HL-60 (cell line): Measurements from ENCODE around the gene DSCAML1.

Experiments
- DNase-seq, 2 experiments: peaks; one replicate each; pipeline ENCODE4 v3.0.0-alpha.2; 2010 to 2020; ENCODE audit warnings: low read depth in 1 of 2, low spot score in 1 of 2
- H3K27ac ChIP-seq: fragments of 250-450 bp; sonication (Bioruptor Pico); replicated peaks from 2 replicates; pipeline ENCODE4 v1.5.1; 2020; ENCODE audit warnings: mild to moderate bottlenecking, moderate library complexity
- H3K27me3 ChIP-seq: fragments of 250-450 bp; sonication (Bioruptor Pico); 2 replicates; pipeline ENCODE4 v1.5.1; 2021; ENCODE audit warnings: mild to moderate bottlenecking, moderate library complexity; ENCODE audit not compliant: insufficient read depth, poor library complexity, severe bottlenecking
- H3K4me3 ChIP-seq: replicated peaks from 2 replicates; pipeline ENCODE4 v1.5.1; 2011; ENCODE audit warnings: mild to moderate bottlenecking, control low read depth, low read length; ENCODE audit not compliant: insufficient read depth
- GABPA ChIP-seq: IDR thresholded peaks from 2 replicates; pipeline ENCODE4 v1.6.1; 2012; ENCODE audit warnings: low read depth
- POLR2AphosphoS5 ChIP-seq: IDR thresholded peaks from 2 replicates; pipeline ENCODE4 v1.6.1; 2012; ENCODE audit warnings: low read depth
- REST ChIP-seq: IDR thresholded peaks from 2 replicates; pipeline ENCODE4 v1.6.1; 2012; ENCODE audit warnings: low read depth; ENCODE audit not compliant: insufficient replicate concordance
- SPI1 ChIP-seq: IDR thresholded peaks from 2 replicates; pipeline ENCODE4 v1.6.1; 2012; ENCODE audit warnings: low read depth, mild to moderate bottlenecking, borderline replicate concordance
- TF ChIP-seq, protein P1 (sequence below): IDR thresholded peaks from one replicate; pipeline ENCODE4 v1.5.1; 2011; ENCODE audit warnings: low read length, control low read depth, inconsistent platforms; ENCODE audit not compliant: insufficient read depth

The DSCAML1 gene

GRCh38 chr11:117770061-117770460 is 27.0 kb downstream of the DSCAML1 start:
- no peaks in the 10 kb centered on the region for H3K27me3 ChIP-seq

DNA sequence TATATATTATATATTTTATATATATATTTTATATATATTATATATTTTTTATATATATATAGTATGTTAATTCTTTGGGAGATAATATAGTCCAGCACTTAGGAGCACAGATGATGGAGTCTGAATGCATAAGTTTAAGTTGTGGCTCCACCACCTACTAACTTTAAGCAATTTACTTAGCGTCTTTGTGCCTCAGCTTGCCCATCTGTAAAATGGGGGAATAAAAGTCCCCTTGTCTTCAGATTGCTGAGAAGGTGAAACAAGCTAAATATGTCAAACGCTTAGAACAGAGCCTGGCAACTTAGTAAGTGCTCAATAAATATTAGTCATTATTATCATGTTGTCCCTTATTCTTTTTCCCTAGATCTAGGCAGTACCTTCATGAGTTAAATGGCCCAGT is 27.5 kb downstream of the DSCAML1 start:
- no peaks in the 10 kb centered on the region for H3K27me3 ChIP-seq
- no peak overlapping the region for H3K27ac ChIP-seq
- no peak overlapping the region for H3K4me3 ChIP-seq
- no peak for DNase-seq
- TF ChIP-seq POLR2AphosphoS5 (no peak), GABPA (no peak), SPI1 (no peak), REST (no peak)
- TF ChIP-seq, protein P1, sequence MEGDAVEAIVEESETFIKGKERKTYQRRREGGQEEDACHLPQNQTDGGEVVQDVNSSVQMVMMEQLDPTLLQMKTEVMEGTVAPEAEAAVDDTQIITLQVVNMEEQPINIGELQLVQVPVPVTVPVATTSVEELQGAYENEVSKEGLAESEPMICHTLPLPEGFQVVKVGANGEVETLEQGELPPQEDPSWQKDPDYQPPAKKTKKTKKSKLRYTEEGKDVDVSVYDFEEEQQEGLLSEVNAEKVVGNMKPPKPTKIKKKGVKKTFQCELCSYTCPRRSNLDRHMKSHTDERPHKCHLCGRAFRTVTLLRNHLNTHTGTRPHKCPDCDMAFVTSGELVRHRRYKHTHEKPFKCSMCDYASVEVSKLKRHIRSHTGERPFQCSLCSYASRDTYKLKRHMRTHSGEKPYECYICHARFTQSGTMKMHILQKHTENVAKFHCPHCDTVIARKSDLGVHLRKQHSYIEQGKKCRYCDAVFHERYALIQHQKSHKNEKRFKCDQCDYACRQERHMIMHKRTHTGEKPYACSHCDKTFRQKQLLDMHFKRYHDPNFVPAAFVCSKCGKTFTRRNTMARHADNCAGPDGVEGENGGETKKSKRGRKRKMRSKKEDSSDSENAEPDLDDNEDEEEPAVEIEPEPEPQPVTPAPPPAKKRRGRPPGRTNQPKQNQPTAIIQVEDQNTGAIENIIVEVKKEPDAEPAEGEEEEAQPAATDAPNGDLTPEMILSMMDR = no peak

More at GRCh38 chr11:117770061-117770460, 27.0 kb downstream of the DSCAML1 start:
- no peak overlapping the region for H3K27ac ChIP-seq
- H3K4me3 ChIP-seq = no peak overlapping the region
- no peak for TF ChIP-seq SPI1
- TF ChIP-seq REST = no peak
- TF ChIP-seq GABPA = no peak
- TF ChIP-seq POLR2AphosphoS5 = no peak
- TF ChIP-seq, protein P1 = no peak
- no peak for DNase-seq

- Histone ChIP-seq H3K27me3 (no peaks in the 10 kb centered on the region), H3K27ac (no peak overlapping the region), H3K4me3 (no peak overlapping the region)
- no peak for DNase-seq
- TF ChIP-seq SPI1 (no peak), POLR2AphosphoS5 (no peak), REST (no peak), GABPA (no peak)
- TF ChIP-seq, protein P1 = no peak
Observed at GRCh38 chr11:117768506-117768905, 28.5 kb downstream of the DSCAML1 start.
